ENCODE measurements around the gene KLHL10.

The KLHL10 gene

GRCh38 chr17:41837761-41838538, at the start of gene KLHL10:
Gene KLHL10, plus strand, starts transcription at chr17:41837825. Its CDS starts 108 bp downstream, at chr17:41837933.
- DNase-seq (ENCODE audit: low read depth): no peak

GRCh38 chr17:41792845-41793783, 44.5 kb upstream of the KLHL10 start:
- no peak for DNase-seq (ENCODE audit: low read depth)

GRCh38 chr17:41793784-41794539, 43.7 kb upstream of the KLHL10 start:
- no peak for DNase-seq (ENCODE audit: low read depth)

- no peak for DNase-seq (ENCODE audit: low read depth)
Observed at GRCh38 chr17:41794540-41794975, 43.1 kb upstream of the KLHL10 start.

GRCh38 chr17:41796121-41796895, 41.3 kb upstream of the KLHL10 start:
- no peak for DNase-seq (ENCODE audit: low read depth)

GRCh38 chr17:41797377-41797776, 40.2 kb upstream of the KLHL10 start:
- no peak for DNase-seq (ENCODE audit: low read depth)

GRCh38 chr17:41799366-41799765, 38.3 kb upstream of the KLHL10 start:
- DNase-seq (ENCODE audit: low read depth): no peak

- no peak for DNase-seq (ENCODE audit: low read depth)
Observed at GRCh38 chr17:41800601-41801373, 36.8 kb upstream of the KLHL10 start.

GRCh38 chr17:41801374-41802271, 36.0 kb upstream of the KLHL10 start:
- peak; percentile 67 for DNase-seq (ENCODE audit: low read depth)

GRCh38 chr17:41803049-41804020, 34.3 kb upstream of the KLHL10 start:
- DNase-seq (ENCODE audit: low read depth): no peak

GRCh38 chr17:41806685-41807445, 30.8 kb upstream of the KLHL10 start:
- DNase-seq (ENCODE audit: low read depth): no peak

- DNase-seq (ENCODE audit: low read depth): no peak
Observed at GRCh38 chr17:41810659-41811548, 26.7 kb upstream of the KLHL10 start.

- DNase-seq (ENCODE audit: low read depth): peak; percentile 52
Observed at GRCh38 chr17:41811549-41812380, 25.9 kb upstream of the KLHL10 start, which contains the start of gene P3H4. Gene P3H4, minus strand, starts transcription at chr17:41811949. Its CDS starts 34 bp downstream, at chr17:41811915.

GRCh38 chr17:41812381-41813151, 25.1 kb upstream of the KLHL10 start, which contains the start of gene FKBP10:
Gene FKBP10, plus strand, starts transcription at chr17:41813004. Its CDS starts 31 bp downstream, at chr17:41813035.
- no peak for DNase-seq (ENCODE audit: low read depth)
